IPS-20b (cell line): ENCODE results near the gene MTMR12.
"Not testable (repeated sequence)": the region's sequence is repeated elsewhere in the genome, so short reads cannot be mapped to it uniquely, and the experiment has no call there.

Experiments
- H3K27ac ChIP-seq: one replicate; pipeline ENCODE4 v1.5.1; 2013; ENCODE audit warnings: low read length
- H3K27me3 ChIP-seq: 2 replicates; pipeline ENCODE4 v1.6.1; 2013; ENCODE audit warnings: mild to moderate bottlenecking, low read length, inconsistent platforms; ENCODE audit not compliant: insufficient read depth
- H3K36me3 ChIP-seq: 2 replicates; pipeline ENCODE4 v1.6.1; 2013; ENCODE audit warnings: low read depth, mild to moderate bottlenecking, inconsistent platforms, low read length, moderate library complexity; ENCODE audit not compliant: insufficient read depth
- H3K4me1 ChIP-seq: 2 replicates; pipeline ENCODE4 v1.6.1; 2013; ENCODE audit warnings: mild to moderate bottlenecking, control low read depth, inconsistent platforms, low read length, moderate library complexity; ENCODE audit not compliant: insufficient read depth
- H3K4me3 ChIP-seq: 2 replicates; pipeline ENCODE4 v1.5.1; 2013; ENCODE audit warnings: mild to moderate bottlenecking, low read length, inconsistent platforms
- H3K9ac ChIP-seq: 2 replicates; pipeline ENCODE4 v1.6.1; 2013; ENCODE audit warnings: low read depth, mild to moderate bottlenecking, inconsistent platforms, low read length, moderate library complexity
- H3K9me3 ChIP-seq: 2 replicates; pipeline ENCODE4 v1.6.1; 2013; ENCODE audit warnings: mild to moderate bottlenecking, low read depth, low read length, inconsistent platforms; ENCODE audit not compliant: insufficient read depth

Gene MTMR12

GRCh38 chr5:32322882-32323281 is 10.1 kb upstream of the MTMR12 start:
- Histone ChIP-seq H3K9ac (no peak overlapping the region), H3K36me3 (no peaks in the 10 kb centered on the region), H3K27me3 (no peaks in the 10 kb centered on the region), H3K9me3 (no peaks in the 10 kb centered on the region; the same call in 1 of the 2 replicates), H3K27ac (no peak overlapping the region), H3K4me1 (no peaks in the 10 kb centered on the region; the same call in 1 of the 2 replicates), H3K4me3 (no peak overlapping the region)

- H3K9me3 ChIP-seq, H3K9ac ChIP-seq, H3K27me3 ChIP-seq, H3K4me1 ChIP-seq, H3K4me3 ChIP-seq, H3K27ac ChIP-seq, H3K36me3 ChIP-seq: not testable (repeated sequence)
These were observed 9.0 kb upstream of the MTMR12 start for GRCh38 chr5:32321787-32322186.

GRCh38 chr5:32320576-32320975 is 7.8 kb upstream of the MTMR12 start:
- Histone ChIP-seq H3K36me3 (no peaks in the 10 kb centered on the region), H3K9ac (no peak overlapping the region), H3K27me3 (no peaks in the 10 kb centered on the region), H3K4me3 (no peak overlapping the region), H3K4me1 (no peaks in the 10 kb centered on the region; the same call in 1 of the 2 replicates), H3K27ac (no peak overlapping the region), H3K9me3 (no peaks in the 10 kb centered on the region; the same call in 1 of the 2 replicates)

- H3K27me3 ChIP-seq, result no peaks in the 10 kb centered on the region
- H3K4me3 ChIP-seq, result no peak overlapping the region
- H3K36me3 ChIP-seq, result no peaks in the 10 kb centered on the region
- H3K9ac ChIP-seq, result no peak overlapping the region
- no peaks in the 10 kb centered on the region; the same call in 1 of the 2 replicates for H3K4me1 ChIP-seq
- no peak overlapping the region for H3K27ac ChIP-seq
- H3K9me3 ChIP-seq, result no peaks in the 10 kb centered on the region; the same call in 1 of the 2 replicates
These were observed 7.3 kb upstream of the MTMR12 start for GRCh38 chr5:32319926-32320543.

GRCh38 chr5:32319392-32319791 is 6.7 kb upstream of the MTMR12 start:
- no peaks in the 10 kb centered on the region; the same call in 1 of the 2 replicates for H3K9me3 ChIP-seq

GRCh38 chr5:32317041-32317440 is 4.3 kb upstream of the MTMR12 start:
- H3K4me3 ChIP-seq, result no peak overlapping the region
- H3K27me3 ChIP-seq, result no peaks in the 10 kb centered on the region
- no peak overlapping the region for H3K9ac ChIP-seq
- no peaks in the 10 kb centered on the region for H3K36me3 ChIP-seq
- H3K4me1 ChIP-seq, result no peaks in the 10 kb centered on the region; the same call in 1 of the 2 replicates
- no peaks in the 10 kb centered on the region; the same call in 1 of the 2 replicates for H3K9me3 ChIP-seq
- no peak overlapping the region for H3K27ac ChIP-seq

More at GRCh38 chr5:32319392-32319791, 6.7 kb upstream of the MTMR12 start:
- H3K27ac ChIP-seq, result no peak overlapping the region
- no peaks in the 10 kb centered on the region for H3K36me3 ChIP-seq
- no peaks in the 10 kb centered on the region for H3K27me3 ChIP-seq
- H3K4me3 ChIP-seq, result no peak overlapping the region
- no peaks in the 10 kb centered on the region; the same call in 1 of the 2 replicates for H3K4me1 ChIP-seq
- H3K9ac ChIP-seq, result no peak overlapping the region

- no peak overlapping the region for H3K9ac ChIP-seq
- no peaks in the 10 kb centered on the region for H3K27me3 ChIP-seq
- no peaks in the 10 kb centered on the region for H3K9me3 ChIP-seq
- 0 out of 2 replicates have a peak, but pooled peaks cover under 1% of the 10 kb centered on the region for H3K36me3 ChIP-seq
- peaks cover 3% of the 10 kb centered on the region; the same call in 1 of the 2 replicates for H3K4me1 ChIP-seq
- no peak overlapping the region for H3K4me3 ChIP-seq
- H3K27ac ChIP-seq, result no peak overlapping the region
These were observed 2.7 kb upstream of the MTMR12 start for GRCh38 chr5:32315221-32316014.

- peaks cover 7% of the 10 kb centered on the region; the same call in 1 of the 2 replicates for H3K36me3 ChIP-seq
- no peak overlapping the region for H3K9ac ChIP-seq
- H3K4me1 ChIP-seq, result peaks cover 9% of the 10 kb centered on the region; the same call in 1 of the 2 replicates
- H3K27ac ChIP-seq, result no peak overlapping the region
- H3K9me3 ChIP-seq, result no peaks in the 10 kb centered on the region
- no peaks in the 10 kb centered on the region for H3K27me3 ChIP-seq
- no peak overlapping the region for H3K4me3 ChIP-seq
These were observed 1.9 kb upstream of the MTMR12 start for GRCh38 chr5:32314658-32315057.

- peaks cover 11% of the 10 kb centered on the region; the same call in 1 of the 2 replicates for H3K36me3 ChIP-seq
- not testable (repeated sequence) for H3K9me3 ChIP-seq, H3K27ac ChIP-seq, H3K27me3 ChIP-seq, H3K9ac ChIP-seq, H3K4me1 ChIP-seq, H3K4me3 ChIP-seq
These were observed 1.4 kb upstream of the MTMR12 start for GRCh38 chr5:32314152-32314488.

- Histone ChIP-seq H3K4me3 (peak overlapping the region; percentile 78), H3K27ac (no peak overlapping the region), H3K4me1 (peaks cover 10% of the 10 kb centered on the region; the same call in 1 of the 2 replicates), H3K27me3 (no peaks in the 10 kb centered on the region), H3K9ac (peak overlapping the region; percentile 71; the same call in 1 of the 2 replicates), H3K9me3 (no peaks in the 10 kb centered on the region), H3K36me3 (peaks cover 16% of the 10 kb centered on the region; the same call in 1 of the 2 replicates)
These were observed 543 bp downstream of the MTMR12 start for GRCh38 chr5:32312197-32312594.

GRCh38 chr5:32311404-32312196 is 1.1 kb downstream of the MTMR12 start:
- H3K27ac ChIP-seq, result no peak overlapping the region
- peaks cover 10% of the 10 kb centered on the region; the same call in 1 of the 2 replicates for H3K4me1 ChIP-seq
- no peaks in the 10 kb centered on the region for H3K27me3 ChIP-seq

More at GRCh38 chr5:32311404-32312196, 1.1 kb downstream of the MTMR12 start:
- Histone ChIP-seq H3K9ac (peak overlapping the region; percentile 71; the same call in 1 of the 2 replicates), H3K36me3 (peaks cover 16% of the 10 kb centered on the region; the same call in 1 of the 2 replicates), H3K4me3 (peak overlapping the region; percentile 78), H3K9me3 (no peaks in the 10 kb centered on the region)
